ENCODE results near the gene APEX2.
A peak's percentile ranks its signal among the peaks of the same experiment; 100 is the strongest.

DNA sequence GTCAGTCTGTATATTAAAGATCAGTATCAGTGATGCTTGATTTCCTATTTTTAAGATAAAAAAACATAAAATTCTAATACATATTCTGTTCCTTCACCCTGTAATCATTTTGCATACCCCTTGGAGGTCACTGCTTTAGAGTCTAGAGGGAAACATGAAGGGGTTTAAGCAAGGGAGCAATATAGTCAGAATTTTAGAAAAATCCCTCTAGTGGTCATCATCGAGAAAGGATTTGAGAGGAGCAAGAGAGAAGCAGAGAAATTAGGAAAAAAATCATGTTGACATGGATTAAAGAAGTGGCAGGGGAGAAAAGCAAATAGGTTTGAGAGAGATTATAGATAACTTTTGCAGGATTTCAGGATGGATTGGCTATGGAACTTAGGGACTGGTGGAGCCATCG lies 11.1 kb downstream of the APEX2 start:
- no peak for TF ChIP-seq ZFP36 (IDR thresholded peaks at IDR 0.05; ENCODE audit: borderline replicate concordance, partially characterized antibody)
- TF ChIP-seq MYC (IDR thresholded peaks at IDR 0.05; ENCODE audit: borderline replicate concordance, low read length) = no peak
- TF ChIP-seq, protein P1, sequence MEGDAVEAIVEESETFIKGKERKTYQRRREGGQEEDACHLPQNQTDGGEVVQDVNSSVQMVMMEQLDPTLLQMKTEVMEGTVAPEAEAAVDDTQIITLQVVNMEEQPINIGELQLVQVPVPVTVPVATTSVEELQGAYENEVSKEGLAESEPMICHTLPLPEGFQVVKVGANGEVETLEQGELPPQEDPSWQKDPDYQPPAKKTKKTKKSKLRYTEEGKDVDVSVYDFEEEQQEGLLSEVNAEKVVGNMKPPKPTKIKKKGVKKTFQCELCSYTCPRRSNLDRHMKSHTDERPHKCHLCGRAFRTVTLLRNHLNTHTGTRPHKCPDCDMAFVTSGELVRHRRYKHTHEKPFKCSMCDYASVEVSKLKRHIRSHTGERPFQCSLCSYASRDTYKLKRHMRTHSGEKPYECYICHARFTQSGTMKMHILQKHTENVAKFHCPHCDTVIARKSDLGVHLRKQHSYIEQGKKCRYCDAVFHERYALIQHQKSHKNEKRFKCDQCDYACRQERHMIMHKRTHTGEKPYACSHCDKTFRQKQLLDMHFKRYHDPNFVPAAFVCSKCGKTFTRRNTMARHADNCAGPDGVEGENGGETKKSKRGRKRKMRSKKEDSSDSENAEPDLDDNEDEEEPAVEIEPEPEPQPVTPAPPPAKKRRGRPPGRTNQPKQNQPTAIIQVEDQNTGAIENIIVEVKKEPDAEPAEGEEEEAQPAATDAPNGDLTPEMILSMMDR (IDR thresholded peaks at IDR 0.05) = peak; percentile 35; the same call in 2 of the 3 replicates
- TF ChIP-seq, protein P2, sequence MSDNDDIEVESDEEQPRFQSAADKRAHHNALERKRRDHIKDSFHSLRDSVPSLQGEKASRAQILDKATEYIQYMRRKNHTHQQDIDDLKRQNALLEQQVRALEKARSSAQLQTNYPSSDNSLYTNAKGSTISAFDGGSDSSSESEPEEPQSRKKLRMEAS (IDR thresholded peaks at IDR 0.05) = no peak
- TF ChIP-seq, protein P3, sequence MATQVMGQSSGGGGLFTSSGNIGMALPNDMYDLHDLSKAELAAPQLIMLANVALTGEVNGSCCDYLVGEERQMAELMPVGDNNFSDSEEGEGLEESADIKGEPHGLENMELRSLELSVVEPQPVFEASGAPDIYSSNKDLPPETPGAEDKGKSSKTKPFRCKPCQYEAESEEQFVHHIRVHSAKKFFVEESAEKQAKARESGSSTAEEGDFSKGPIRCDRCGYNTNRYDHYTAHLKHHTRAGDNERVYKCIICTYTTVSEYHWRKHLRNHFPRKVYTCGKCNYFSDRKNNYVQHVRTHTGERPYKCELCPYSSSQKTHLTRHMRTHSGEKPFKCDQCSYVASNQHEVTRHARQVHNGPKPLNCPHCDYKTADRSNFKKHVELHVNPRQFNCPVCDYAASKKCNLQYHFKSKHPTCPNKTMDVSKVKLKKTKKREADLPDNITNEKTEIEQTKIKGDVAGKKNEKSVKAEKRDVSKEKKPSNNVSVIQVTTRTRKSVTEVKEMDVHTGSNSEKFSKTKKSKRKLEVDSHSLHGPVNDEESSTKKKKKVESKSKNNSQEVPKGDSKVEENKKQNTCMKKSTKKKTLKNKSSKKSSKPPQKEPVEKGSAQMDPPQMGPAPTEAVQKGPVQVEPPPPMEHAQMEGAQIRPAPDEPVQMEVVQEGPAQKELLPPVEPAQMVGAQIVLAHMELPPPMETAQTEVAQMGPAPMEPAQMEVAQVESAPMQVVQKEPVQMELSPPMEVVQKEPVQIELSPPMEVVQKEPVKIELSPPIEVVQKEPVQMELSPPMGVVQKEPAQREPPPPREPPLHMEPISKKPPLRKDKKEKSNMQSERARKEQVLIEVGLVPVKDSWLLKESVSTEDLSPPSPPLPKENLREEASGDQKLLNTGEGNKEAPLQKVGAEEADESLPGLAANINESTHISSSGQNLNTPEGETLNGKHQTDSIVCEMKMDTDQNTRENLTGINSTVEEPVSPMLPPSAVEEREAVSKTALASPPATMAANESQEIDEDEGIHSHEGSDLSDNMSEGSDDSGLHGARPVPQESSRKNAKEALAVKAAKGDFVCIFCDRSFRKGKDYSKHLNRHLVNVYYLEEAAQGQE (IDR thresholded peaks at IDR 0.05) = no peak
- no peak for TF ChIP-seq CBX8 (IDR thresholded peaks at IDR 0.05)
- TF ChIP-seq POLR2A (IDR thresholded peaks at IDR 0.05; ENCODE audit: low read length) = no peak
- TF ChIP-seq RCOR1 (IDR thresholded peaks at IDR 0.05; ENCODE audit: low read depth, low read length) = no peak
- TF ChIP-seq FOSL2 (IDR thresholded peaks at IDR 0.05) = no peak
- no peak for TF ChIP-seq FOSL2 (CRISPR knock-in tag; IDR thresholded peaks at IDR 0.05)
- TF ChIP-seq JUNB (IDR thresholded peaks at IDR 0.05) = no peak
- no peak for TF ChIP-seq EP300 (IDR thresholded peaks at IDR 0.05)
